Gastrocnemius medialis (tissue), 4 donors: ENCODE measurements around the gene DERA. TPM values are rescaled to one million over a fixed set of nuclear protein-coding genes. Genes with fewer than 3 reads are reported as not detected.
A peak's percentile ranks its signal among the peaks of the same experiment; 100 is the strongest.

ENCODE experiments used
- ATAC-seq, 2 donors: fragments of 150-250 bp; one replicate each; pipeline ENCODE4 v1.9.1; 2016
- DNase-seq, 2 donors: peaks; one replicate each; pipeline ENCODE4 v3.0.0-alpha.2; 2019
- H3K27ac ChIP-seq, 4 donors: fragments of 200-600 bp; sonication (generic); 1 replicate in 1 of 4; 2 replicates in 3 of 4; pipeline ENCODE4 v1.5.1; 2016 to 2018; ENCODE audit warnings: mild to moderate bottlenecking in 2 of 4, moderate library complexity in 1 of 4
- H3K27me3 ChIP-seq, 3 donors: fragments of 200-600 bp; sonication (generic) in 2 of 3; 1 replicate in 1 of 3; 2 replicates in 2 of 3; pipeline versions ENCODE4 v1.5.1 to v1.6.0; 2016 to 2019; ENCODE audit warnings: mild to moderate bottlenecking in 1 of 3, moderate library complexity in 1 of 3
- H3K36me3 ChIP-seq, 2 donors: fragments of 200-600 bp; sonication (generic) in 1 of 2; one replicate each; pipeline ENCODE4 v1.5.1; 2017 to 2018
- H3K4me1 ChIP-seq, 2 donors: fragments of 200-600 bp; sonication (generic) in 1 of 2; one replicate each; pipeline ENCODE4 v1.5.1; 2016 to 2017; ENCODE audit warnings: mild to moderate bottlenecking in 2 of 2
- H3K4me3 ChIP-seq, 4 donors: fragments of 200-600 bp; sonication (generic) in 3 of 4; 1 replicate in 1 of 4; 2 replicates in 3 of 4; pipeline ENCODE4 v1.5.1; 2016 to 2019; ENCODE audit warnings: mild to moderate bottlenecking in 2 of 4
- H3K9me3 ChIP-seq, 3 donors: fragments of 200-600 bp; sonication (generic) in 2 of 3; 1 replicate in 1 of 3; 2 replicates in 2 of 3; pipeline ENCODE4 v1.5.1; 2016 to 2019
- CTCF ChIP-seq, 5 experiments: fragments of 450-650 bp in 3 of 5; fragments of 200-600 bp in 2 of 5; sonication (generic) in 2 of 5; IDR thresholded peaks in 4 of 5; conservative IDR thresholded peaks in 1 of 5; 1 replicate in 4 of 5; 2 replicates in 1 of 5; pipeline ENCODE4 v1.5.1; 2016 to 2019; ENCODE audit warnings: antibody characterized with exemption in 5 of 5, mild to moderate bottlenecking in 3 of 5, moderate library complexity in 3 of 5
- POLR2A ChIP-seq, 2 donors: fragments of 450-650 bp; IDR thresholded peaks; one replicate each; pipeline ENCODE4 v1.6.1; 2017; ENCODE audit warnings: antibody characterized with exemption in 2 of 2, mild to moderate bottlenecking in 2 of 2, moderate library complexity in 2 of 2
- in situ Hi-C, 4 donors: fragments of 200-750 bp; cut with MboI; loops; one replicate each; pipeline versions ENCODE4 v1.15.0 to v1.8.0; 2017; ENCODE audit warnings: low sequenced_read_pairs in 4 of 4
- intact Hi-C: fragments of 100-400 bp; cut with DNase I; formaldehyde crosslinking; loops from one replicate; pipeline ENCODE4 v1.15.1; 2023; ENCODE audit warnings: low total_unique reads
- total RNA-seq, 4 donors: library from RNA; depleted of rRNA; stranded (reverse); fragments of >200 nt; gene quantifications; one replicate each; pipeline versions ENCODE4 v1.1.0 to v1.2.3, GENCODE V29; 2016

Gene DERA
- total RNA-seq, 4 donors from 2014 or later: 29.2 to 50.1 (median 34.3) TPM

- no peak for TF ChIP-seq POLR2A (IDR thresholded peaks at IDR 0.05)
- TF ChIP-seq CTCF (IDR thresholded peaks at IDR 0.05 in 4 of 5, conservative IDR thresholded peaks at IDR 0.05 in 1 of 5): no peak
Observed at GRCh38 chr12:15972894-15973293, 61.8 kb downstream of the DERA start.

GRCh38 chr12:15977999-15978951 is 67.1 kb downstream of the DERA start:
- Histone ChIP-seq H3K36me3 (no peaks in the 10 kb centered on the region), H3K27me3 (no peaks in the 10 kb centered on the region), H3K27ac (peak overlapping the region; percentile 44 to 56 (median 50)), H3K9me3 (no peaks in the 10 kb centered on the region), H3K4me1 (peaks cover 24 to 27% of the 10 kb centered on the region in 2 donors), H3K4me3 (no peak overlapping the region)
- intact Hi-C loops: no loop called here
- TF ChIP-seq POLR2A (IDR thresholded peaks at IDR 0.05) (no peak), CTCF (IDR thresholded peaks at IDR 0.05 in 4 of 5, conservative IDR thresholded peaks at IDR 0.05 in 1 of 5) (no peak)
- DNase-seq (no peak), ATAC-seq (peak; percentile 64 to 90)
- in situ Hi-C loops: no loop called here

More at GRCh38 chr12:15972894-15973293, 61.8 kb downstream of the DERA start:
- H3K27ac ChIP-seq: no peak overlapping the region
- H3K36me3 ChIP-seq: peaks cover 0 to 5% of the 10 kb centered on the region in 2 donors
- no peak overlapping the region for H3K4me3 ChIP-seq
- intact Hi-C loops: no loop called here
- peaks cover 0 to under 1% of the 10 kb centered on the region in 2 donors for H3K4me1 ChIP-seq
- ATAC-seq: no peak
- no peaks in the 10 kb centered on the region for H3K27me3 ChIP-seq
- no peaks in the 10 kb centered on the region for H3K9me3 ChIP-seq
- no peak for DNase-seq
- in situ Hi-C loops: no loop called here

- Histone ChIP-seq H3K27me3 (no peaks in the 10 kb centered on the region), H3K4me1 (peaks cover 28 to 29% of the 10 kb centered on the region in 2 donors), H3K36me3 (no peaks in the 10 kb centered on the region), H3K27ac (peak overlapping the region; percentile 44 to 56 (median 50)), H3K9me3 (no peaks in the 10 kb centered on the region), H3K4me3 (no peak overlapping the region)
- DNase-seq: no peak
- peak in 1 of 2 donors; percentile 55 for ATAC-seq
- in situ Hi-C loops: no loop called here
- intact Hi-C loops: no loop called here
- TF ChIP-seq CTCF (IDR thresholded peaks at IDR 0.05 in 4 of 5, conservative IDR thresholded peaks at IDR 0.05 in 1 of 5) (peak in 3 of 5 experiments; percentile 20 to 48 (median 38)), POLR2A (IDR thresholded peaks at IDR 0.05) (no peak)
Observed at GRCh38 chr12:15979096-15980092, 68.3 kb downstream of the DERA start.

- no peak for ATAC-seq
- intact Hi-C loops (no loop called here), in situ Hi-C loops (no loop called here)
- Histone ChIP-seq H3K27ac (no peak overlapping the region), H3K9me3 (no peaks in the 10 kb centered on the region), H3K27me3 (no peaks in the 10 kb centered on the region), H3K36me3 (no peaks in the 10 kb centered on the region), H3K4me3 (no peak overlapping the region), H3K4me1 (peaks cover 28 to 29% of the 10 kb centered on the region in 2 donors)
- no peak for DNase-seq
- TF ChIP-seq POLR2A (IDR thresholded peaks at IDR 0.05) (no peak), CTCF (IDR thresholded peaks at IDR 0.05 in 4 of 5, conservative IDR thresholded peaks at IDR 0.05 in 1 of 5) (no peak)
Observed at GRCh38 chr12:15982071-15982470, 70.9 kb downstream of the DERA start.
